Measurements from ENCODE around the gene ADGRD1. TPM values are rescaled to one million over a fixed set of nuclear protein-coding genes. Genes with fewer than 3 reads are reported as not detected.

ADGRD1 gene
- total RNA-seq, 3 donors from 2014 or later, result 11.6 to 47.5 (median 18.7) TPM

DNA sequence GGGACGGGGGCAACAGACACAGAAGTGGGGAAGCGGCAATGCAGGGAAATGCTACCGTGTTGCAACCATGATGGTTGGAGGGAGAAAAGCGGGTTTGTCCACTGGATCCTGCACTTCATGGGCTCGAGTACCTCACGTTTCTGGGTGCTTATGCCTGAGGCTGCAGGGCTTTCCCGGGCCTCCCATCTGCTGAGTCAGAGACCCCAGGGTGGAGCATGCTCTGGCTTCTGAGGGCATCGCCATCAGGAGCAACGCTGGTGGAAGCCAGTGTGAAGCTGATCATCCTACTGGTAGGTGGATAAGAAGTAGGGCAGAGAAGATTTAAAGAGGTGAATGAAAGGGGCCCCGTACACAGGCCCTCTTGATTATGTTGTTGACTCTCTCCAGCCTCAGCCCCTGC lies 5.0 kb upstream of the ADGRD1 start:
- no peaks in the 10 kb centered on the region for H3K9me3 ChIP-seq
- DNase-seq (ENCODE audit: low spot score in 2 of 2), result no peak
- peaks cover 0 to 18% of the 10 kb centered on the region in 2 donors for H3K27me3 ChIP-seq
- intact Hi-C loops (cut with DNase I; ENCODE audit: low total_unique reads), result no loop called here
- H3K27ac ChIP-seq, result no peak overlapping the region
- peak overlapping the region in 1 of 3 donors; percentile 33 for H3K4me3 ChIP-seq
- no peaks in the 10 kb centered on the region for H3K4me1 ChIP-seq
- no peaks in the 10 kb centered on the region for H3K36me3 ChIP-seq
- no peak for TF ChIP-seq POLR2A (IDR thresholded peaks at IDR 0.05)
- TF ChIP-seq, protein P1, sequence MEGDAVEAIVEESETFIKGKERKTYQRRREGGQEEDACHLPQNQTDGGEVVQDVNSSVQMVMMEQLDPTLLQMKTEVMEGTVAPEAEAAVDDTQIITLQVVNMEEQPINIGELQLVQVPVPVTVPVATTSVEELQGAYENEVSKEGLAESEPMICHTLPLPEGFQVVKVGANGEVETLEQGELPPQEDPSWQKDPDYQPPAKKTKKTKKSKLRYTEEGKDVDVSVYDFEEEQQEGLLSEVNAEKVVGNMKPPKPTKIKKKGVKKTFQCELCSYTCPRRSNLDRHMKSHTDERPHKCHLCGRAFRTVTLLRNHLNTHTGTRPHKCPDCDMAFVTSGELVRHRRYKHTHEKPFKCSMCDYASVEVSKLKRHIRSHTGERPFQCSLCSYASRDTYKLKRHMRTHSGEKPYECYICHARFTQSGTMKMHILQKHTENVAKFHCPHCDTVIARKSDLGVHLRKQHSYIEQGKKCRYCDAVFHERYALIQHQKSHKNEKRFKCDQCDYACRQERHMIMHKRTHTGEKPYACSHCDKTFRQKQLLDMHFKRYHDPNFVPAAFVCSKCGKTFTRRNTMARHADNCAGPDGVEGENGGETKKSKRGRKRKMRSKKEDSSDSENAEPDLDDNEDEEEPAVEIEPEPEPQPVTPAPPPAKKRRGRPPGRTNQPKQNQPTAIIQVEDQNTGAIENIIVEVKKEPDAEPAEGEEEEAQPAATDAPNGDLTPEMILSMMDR (IDR thresholded peaks at IDR 0.05), result no peak
- no peak for TF ChIP-seq POLR2AphosphoS5 (IDR thresholded peaks at IDR 0.05)

DNA sequence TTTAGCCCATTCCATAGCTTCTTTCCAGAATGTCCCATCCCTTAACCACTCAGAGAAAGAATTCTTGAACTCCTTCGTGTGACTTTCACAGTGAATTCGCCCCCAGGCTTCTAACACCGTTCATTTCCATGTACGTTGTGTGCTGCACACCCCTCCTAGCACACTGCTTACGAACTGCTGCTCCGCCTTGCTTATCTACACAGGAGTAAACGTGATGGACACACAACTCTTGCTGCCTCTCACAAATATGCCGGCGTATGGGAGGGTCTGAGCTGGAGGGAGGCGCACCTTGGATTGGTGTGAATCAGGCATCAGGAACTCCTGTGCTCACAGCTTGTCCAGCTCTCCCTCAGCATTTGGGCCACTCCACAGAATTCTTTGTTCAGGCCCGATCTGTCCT lies 3.9 kb upstream of the ADGRD1 start:
- TF ChIP-seq POLR2A (IDR thresholded peaks at IDR 0.05), result no peak
- no peak for TF ChIP-seq POLR2AphosphoS5 (IDR thresholded peaks at IDR 0.05)
- TF ChIP-seq, protein P1 (IDR thresholded peaks at IDR 0.05), result no peak
- Histone ChIP-seq H3K9me3 (no peaks in the 10 kb centered on the region), H3K27ac (no peak overlapping the region), H3K36me3 (no peaks in the 10 kb centered on the region), H3K27me3 (peaks cover 0 to 26% of the 10 kb centered on the region in 2 donors), H3K4me3 (no peak overlapping the region), H3K4me1 (no peaks in the 10 kb centered on the region)
- intact Hi-C loops (cut with DNase I; ENCODE audit: low total_unique reads), result no loop called here
- DNase-seq (ENCODE audit: low spot score in 2 of 2), result no peak

DNA sequence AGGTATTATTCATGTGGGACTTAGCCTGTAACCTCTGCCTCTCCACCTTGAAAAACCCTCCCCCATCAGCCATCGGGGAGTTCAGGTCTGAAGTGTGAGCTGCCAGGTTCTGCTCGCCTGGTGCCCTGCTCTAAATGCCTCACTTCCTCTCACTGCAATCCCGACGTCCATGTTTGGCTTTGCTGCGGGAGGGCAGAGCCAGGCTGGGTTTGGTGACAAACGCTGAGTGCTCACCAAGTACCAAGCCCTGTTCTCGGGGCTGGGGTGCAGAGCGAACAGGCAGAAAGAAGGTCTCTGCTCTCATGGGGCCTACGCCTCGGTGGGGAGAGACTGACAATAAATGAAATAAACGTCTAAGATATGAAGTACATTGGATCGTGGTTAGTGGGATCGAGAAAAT lies 2.1 kb upstream of the ADGRD1 start:
- no peaks in the 10 kb centered on the region for H3K4me1 ChIP-seq

DNA sequence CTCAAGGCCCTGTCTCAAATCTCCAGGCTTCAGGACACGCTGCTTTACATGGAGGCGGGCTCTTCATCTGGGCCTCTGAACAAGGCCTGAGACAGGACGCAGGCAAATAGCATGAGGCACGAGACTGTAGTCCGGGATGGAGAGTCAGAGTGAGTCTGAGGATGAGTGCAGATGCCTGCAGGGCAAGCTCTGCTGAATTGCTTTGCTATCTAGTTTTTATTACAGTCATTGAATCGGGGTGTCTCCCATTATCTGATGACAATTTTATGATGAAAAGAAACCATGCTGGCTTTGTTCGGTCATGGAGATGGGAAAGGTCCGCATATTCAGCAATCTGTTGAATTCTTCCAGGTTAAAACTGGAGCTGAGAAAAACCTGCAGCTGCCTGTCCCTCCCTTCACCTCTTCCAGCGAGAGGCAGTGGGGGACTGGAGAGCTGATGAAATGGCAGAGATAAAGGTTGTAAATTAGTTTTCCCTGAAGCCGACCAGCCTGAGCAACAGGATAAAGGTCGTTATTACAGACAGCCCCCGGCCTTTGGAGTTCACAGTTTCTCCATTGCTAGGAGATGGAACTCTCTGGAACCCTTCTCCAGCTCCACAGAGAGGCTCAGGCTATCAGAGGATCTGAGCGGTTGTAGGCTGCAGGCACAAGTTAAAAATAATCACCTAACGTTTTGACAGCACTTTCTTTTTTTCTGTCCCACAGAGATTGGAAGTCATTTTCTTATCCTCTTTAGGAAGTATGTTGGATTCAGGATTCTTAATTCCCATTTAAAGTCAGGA lies 1.3 kb upstream of the ADGRD1 start:
- TF ChIP-seq POLR2AphosphoS5 (IDR thresholded peaks at IDR 0.05) (no peak), POLR2A (IDR thresholded peaks at IDR 0.05) (no peak)
- TF ChIP-seq, protein P1 (IDR thresholded peaks at IDR 0.05), result no peak

More for the DNA sequence above, 2.1 kb upstream of the ADGRD1 start:
- peaks cover 0 to 21% of the 10 kb centered on the region in 2 donors for H3K27me3 ChIP-seq
- no peaks in the 10 kb centered on the region for H3K9me3 ChIP-seq
- no peak overlapping the region for H3K4me3 ChIP-seq
- no peaks in the 10 kb centered on the region for H3K36me3 ChIP-seq
- no peak for TF ChIP-seq POLR2AphosphoS5 (IDR thresholded peaks at IDR 0.05)
- TF ChIP-seq, protein P1 (IDR thresholded peaks at IDR 0.05), result no peak
- TF ChIP-seq POLR2A (IDR thresholded peaks at IDR 0.05), result no peak
- intact Hi-C loops (cut with DNase I; ENCODE audit: low total_unique reads), result no loop called here
- no peak for DNase-seq (ENCODE audit: low spot score in 2 of 2)
- no peak overlapping the region for H3K27ac ChIP-seq

DNA sequence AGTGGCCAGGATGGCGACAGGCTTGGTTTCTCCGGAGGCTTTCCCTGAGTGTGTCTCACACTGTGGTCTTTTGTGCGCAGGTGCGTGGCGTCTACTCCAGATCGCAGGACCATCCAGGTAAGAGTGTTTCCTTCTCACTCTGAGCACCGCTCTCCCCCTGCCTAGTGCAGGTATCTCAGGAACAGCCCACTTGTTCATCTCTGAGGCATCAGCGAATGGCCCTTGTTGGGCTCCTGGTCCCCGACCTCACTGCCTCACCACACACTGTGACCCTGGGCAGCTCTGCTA lies 781 bp downstream of the ADGRD1 start:
- H3K9me3 ChIP-seq, result no peaks in the 10 kb centered on the region
- TF ChIP-seq POLR2AphosphoS5 (IDR thresholded peaks at IDR 0.05), result peak in 1 of 3 donors; percentile 27
- TF ChIP-seq, protein P1 (IDR thresholded peaks at IDR 0.05), result no peak
- TF ChIP-seq POLR2A (IDR thresholded peaks at IDR 0.05), result no peak
- no peaks in the 10 kb centered on the region for H3K36me3 ChIP-seq
- peaks cover 0 to 17% of the 10 kb centered on the region in 2 donors for H3K27me3 ChIP-seq
- H3K27ac ChIP-seq, result peak overlapping the region in 1 of 2 donors; percentile 1
- no peaks in the 10 kb centered on the region for H3K4me1 ChIP-seq
- no peak for DNase-seq (ENCODE audit: low spot score in 2 of 2)
- H3K4me3 ChIP-seq, result peak overlapping the region; percentile 41 to 65 (median 65)
- intact Hi-C loops (cut with DNase I; ENCODE audit: low total_unique reads), result no loop called here

More for the DNA sequence above, 1.3 kb upstream of the ADGRD1 start:
- Histone ChIP-seq H3K27me3 (peaks cover 0 to 21% of the 10 kb centered on the region in 2 donors), H3K9me3 (no peaks in the 10 kb centered on the region), H3K27ac (no peak overlapping the region), H3K4me1 (no peaks in the 10 kb centered on the region), H3K36me3 (no peaks in the 10 kb centered on the region), H3K4me3 (no peak overlapping the region)
- DNase-seq (ENCODE audit: low spot score in 2 of 2), result no peak
- intact Hi-C loops (cut with DNase I; ENCODE audit: low total_unique reads), result no loop called here

Data from breast epithelium (tissue), 4 donors.